ENCODE measurements around the gene APCDD1L. TPM values are rescaled to one million over a fixed set of nuclear protein-coding genes. Genes with fewer than 3 reads are reported as not detected.

APCDD1L gene
- total RNA-seq, 1 donor from 2014 or later = 5.1 TPM

DNA sequence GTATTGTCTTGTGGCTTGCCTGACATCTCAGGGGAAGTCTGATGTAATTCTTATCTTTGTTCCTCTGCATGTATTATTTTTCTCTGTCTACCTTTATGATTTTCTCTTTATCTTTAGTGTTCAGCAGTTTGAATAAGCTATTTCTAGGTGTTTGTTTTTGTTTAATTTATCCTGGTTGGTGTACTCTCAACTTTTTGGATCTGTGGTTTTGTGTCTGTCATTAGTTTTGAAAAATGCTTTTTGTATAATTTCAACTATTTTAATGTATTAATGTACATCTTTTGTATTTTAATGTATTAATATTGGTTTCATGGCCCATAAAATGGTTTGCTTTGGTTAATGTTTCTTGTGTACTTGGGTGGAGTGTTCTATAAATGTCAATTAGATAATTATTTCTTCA is 15.9 kb upstream of the APCDD1L start:
- TF ChIP-seq, protein P1, sequence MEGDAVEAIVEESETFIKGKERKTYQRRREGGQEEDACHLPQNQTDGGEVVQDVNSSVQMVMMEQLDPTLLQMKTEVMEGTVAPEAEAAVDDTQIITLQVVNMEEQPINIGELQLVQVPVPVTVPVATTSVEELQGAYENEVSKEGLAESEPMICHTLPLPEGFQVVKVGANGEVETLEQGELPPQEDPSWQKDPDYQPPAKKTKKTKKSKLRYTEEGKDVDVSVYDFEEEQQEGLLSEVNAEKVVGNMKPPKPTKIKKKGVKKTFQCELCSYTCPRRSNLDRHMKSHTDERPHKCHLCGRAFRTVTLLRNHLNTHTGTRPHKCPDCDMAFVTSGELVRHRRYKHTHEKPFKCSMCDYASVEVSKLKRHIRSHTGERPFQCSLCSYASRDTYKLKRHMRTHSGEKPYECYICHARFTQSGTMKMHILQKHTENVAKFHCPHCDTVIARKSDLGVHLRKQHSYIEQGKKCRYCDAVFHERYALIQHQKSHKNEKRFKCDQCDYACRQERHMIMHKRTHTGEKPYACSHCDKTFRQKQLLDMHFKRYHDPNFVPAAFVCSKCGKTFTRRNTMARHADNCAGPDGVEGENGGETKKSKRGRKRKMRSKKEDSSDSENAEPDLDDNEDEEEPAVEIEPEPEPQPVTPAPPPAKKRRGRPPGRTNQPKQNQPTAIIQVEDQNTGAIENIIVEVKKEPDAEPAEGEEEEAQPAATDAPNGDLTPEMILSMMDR (IDR thresholded peaks at IDR 0.05; ENCODE audit: insufficient read depth, low read length, poor library complexity, severe bottlenecking) = no peak
- Histone ChIP-seq H3K36me3 (ENCODE audit: control insufficient read depth, insufficient read depth, low read length) (no peaks in the 10 kb centered on the region), H3K4me3 (ENCODE audit: low read depth, low read length) (no peak overlapping the region), H3K27me3 (ENCODE audit: control insufficient read depth, insufficient read depth, low read length) (no peaks in the 10 kb centered on the region)
- no peak for DNase-seq (ENCODE audit: low read depth)

DNA sequence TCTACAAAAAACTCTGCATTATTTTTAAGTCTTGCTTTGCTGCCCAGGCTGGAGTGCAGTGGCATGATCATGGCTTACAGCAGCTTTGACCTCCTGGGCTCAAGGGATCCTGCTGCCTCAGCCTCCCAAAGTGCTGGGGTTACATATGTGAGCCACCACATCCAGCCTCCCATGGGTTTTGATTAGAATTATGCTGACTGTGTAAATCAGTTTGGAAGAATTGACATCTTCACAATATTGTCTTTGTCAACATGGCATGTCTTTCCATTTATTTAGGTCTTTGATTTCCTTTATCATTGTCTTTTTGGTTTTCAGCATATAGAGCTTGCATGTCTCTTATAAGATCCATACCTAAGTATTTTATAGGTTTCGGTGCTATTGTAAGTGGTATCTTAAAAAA is 13.2 kb upstream of the APCDD1L start:
- Histone ChIP-seq H3K4me3 (ENCODE audit: low read depth, low read length) (no peak overlapping the region), H3K36me3 (ENCODE audit: control insufficient read depth, insufficient read depth, low read length) (no peaks in the 10 kb centered on the region), H3K27me3 (ENCODE audit: control insufficient read depth, insufficient read depth, low read length) (no peaks in the 10 kb centered on the region)
- TF ChIP-seq, protein P1 (IDR thresholded peaks at IDR 0.05; ENCODE audit: insufficient read depth, low read length, poor library complexity, severe bottlenecking) = no peak
- DNase-seq (ENCODE audit: low read depth) = no peak

DNA sequence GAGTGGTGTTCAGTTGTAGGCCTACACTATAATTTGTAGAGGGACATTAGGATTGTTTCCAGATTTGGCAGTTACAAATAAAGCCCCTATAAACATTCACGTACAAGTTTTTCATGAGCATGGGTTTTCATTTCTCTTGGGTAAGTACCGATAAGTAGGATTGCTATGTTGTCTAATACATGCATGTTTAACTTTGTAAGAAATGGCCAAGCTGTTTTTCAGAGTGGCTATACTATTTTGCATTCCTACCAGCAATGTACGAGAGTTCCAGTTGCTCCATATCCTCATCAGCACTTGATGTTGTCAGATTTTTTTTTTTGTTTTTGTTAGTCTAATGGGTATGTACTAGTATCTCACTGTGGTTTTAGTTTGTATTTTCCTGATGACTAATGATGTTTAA is 11.2 kb upstream of the APCDD1L start:
- TF ChIP-seq, protein P1 (IDR thresholded peaks at IDR 0.05; ENCODE audit: insufficient read depth, low read length, poor library complexity, severe bottlenecking) = no peak
- Histone ChIP-seq H3K36me3 (ENCODE audit: control insufficient read depth, insufficient read depth, low read length) (no peaks in the 10 kb centered on the region), H3K4me3 (ENCODE audit: low read depth, low read length) (no peak overlapping the region), H3K27me3 (ENCODE audit: control insufficient read depth, insufficient read depth, low read length) (no peaks in the 10 kb centered on the region)
- no peak for DNase-seq (ENCODE audit: low read depth)

DNA sequence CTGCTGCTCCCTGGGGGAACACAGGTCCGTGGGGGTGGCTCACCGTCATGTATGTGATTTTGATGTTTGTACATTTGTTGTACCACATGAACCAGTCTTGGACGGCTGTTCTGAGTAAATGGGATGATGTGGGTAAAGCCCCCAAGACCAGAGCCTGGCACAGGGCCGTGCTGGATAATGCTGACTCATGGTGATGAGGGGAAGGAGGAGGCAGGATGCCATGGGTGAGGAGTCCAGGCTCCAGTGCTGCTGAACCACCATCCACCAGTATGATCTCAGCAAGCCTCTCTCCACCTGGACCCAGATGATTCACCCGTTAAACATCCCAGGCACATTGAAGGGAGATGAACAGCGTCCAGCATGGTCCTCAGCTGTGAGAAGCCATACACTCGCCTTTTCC is 9.6 kb upstream of the APCDD1L start:
- TF ChIP-seq, protein P1 (IDR thresholded peaks at IDR 0.05; ENCODE audit: insufficient read depth, low read length, poor library complexity, severe bottlenecking) = no peak
- Histone ChIP-seq H3K4me3 (ENCODE audit: low read depth, low read length) (no peak overlapping the region), H3K36me3 (ENCODE audit: control insufficient read depth, insufficient read depth, low read length) (no peaks in the 10 kb centered on the region), H3K27me3 (ENCODE audit: control insufficient read depth, insufficient read depth, low read length) (no peaks in the 10 kb centered on the region)
- DNase-seq (ENCODE audit: low read depth) = peak; percentile 52

DNA sequence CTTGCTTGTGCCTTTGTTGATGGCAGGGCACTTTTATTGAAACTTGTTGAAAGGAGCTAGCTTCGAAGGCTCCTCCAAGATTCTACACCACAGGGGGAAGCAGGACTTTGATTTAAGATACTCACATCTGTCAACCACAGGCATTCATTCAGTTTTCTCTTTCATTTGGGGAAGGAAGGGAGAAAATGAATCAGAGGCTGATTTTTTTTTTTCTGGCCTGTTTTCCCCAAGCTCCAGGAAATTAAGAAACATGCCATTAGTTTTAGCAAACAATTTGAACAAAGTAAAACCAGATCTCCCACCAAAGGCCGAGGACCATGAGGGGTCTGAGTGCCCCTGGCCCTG is 8.7 kb upstream of the APCDD1L start:
- Histone ChIP-seq H3K36me3 (ENCODE audit: control insufficient read depth, insufficient read depth, low read length) (no peaks in the 10 kb centered on the region), H3K27me3 (ENCODE audit: control insufficient read depth, insufficient read depth, low read length) (no peaks in the 10 kb centered on the region), H3K4me3 (ENCODE audit: low read depth, low read length) (no peak overlapping the region)
- DNase-seq (ENCODE audit: low read depth) = no peak
- TF ChIP-seq, protein P1 (IDR thresholded peaks at IDR 0.05; ENCODE audit: insufficient read depth, low read length, poor library complexity, severe bottlenecking) = no peak

DNA sequence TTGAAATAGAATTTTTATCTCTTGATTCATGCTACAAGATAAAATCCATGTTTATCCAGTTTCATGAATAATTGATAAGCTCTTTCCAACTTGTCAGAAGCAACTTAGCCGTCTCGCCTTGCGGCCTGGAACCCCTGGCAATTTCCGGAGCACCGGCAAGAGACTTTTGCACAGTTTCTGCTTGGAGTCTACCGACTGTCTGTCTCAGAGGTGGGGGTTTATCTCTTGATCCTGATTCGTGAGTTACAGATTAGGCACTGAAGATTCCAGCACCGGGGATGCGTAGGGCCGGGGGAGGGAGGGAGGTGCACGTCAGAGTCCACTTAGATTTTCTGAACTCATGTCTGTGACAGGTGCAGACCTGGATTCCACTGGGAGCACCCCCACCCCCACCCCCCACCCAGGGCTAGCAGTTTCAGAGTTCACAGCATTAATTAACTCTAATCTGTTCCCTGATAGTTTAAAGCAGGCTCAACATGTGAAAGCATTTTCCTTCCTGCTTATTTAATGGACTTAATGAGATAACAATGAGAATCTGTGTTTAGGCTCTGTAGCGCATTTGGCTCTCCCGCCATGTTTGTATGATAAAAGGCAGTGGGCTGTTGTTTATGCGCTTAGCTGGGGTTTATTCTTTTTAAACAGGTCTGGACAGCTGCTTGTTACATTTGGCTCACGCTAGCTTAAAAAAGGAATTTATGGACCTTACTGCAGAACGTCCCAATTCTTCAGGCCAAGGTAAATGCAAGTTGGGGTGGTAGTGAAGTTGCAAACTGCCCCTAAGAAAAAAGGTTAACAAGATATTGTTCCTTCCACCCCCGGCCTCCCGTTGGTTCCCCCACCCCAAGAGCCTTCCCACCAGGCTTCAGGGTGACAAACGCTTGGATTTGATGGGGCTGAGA is 8.1 kb upstream of the APCDD1L start:
- DNase-seq (ENCODE audit: low read depth) = no peak
- H3K27me3 ChIP-seq (ENCODE audit: control insufficient read depth, insufficient read depth, low read length) = no peaks in the 10 kb centered on the region

More for the DNA sequence above, 8.1 kb upstream of the APCDD1L start:
- TF ChIP-seq, protein P1 (IDR thresholded peaks at IDR 0.05; ENCODE audit: insufficient read depth, low read length, poor library complexity, severe bottlenecking) = no peak
- Histone ChIP-seq H3K4me3 (ENCODE audit: low read depth, low read length) (no peak overlapping the region), H3K36me3 (ENCODE audit: control insufficient read depth, insufficient read depth, low read length) (no peaks in the 10 kb centered on the region)

Data from kidney epithelial cell (primary cell).